ENCODE measurements around the gene CFHR4. TPM values are rescaled to one million over a fixed set of nuclear protein-coding genes. Genes with fewer than 3 reads are reported as not detected.

CFHR4 gene
- total and polyA plus RNA-seq, 10 donors = 0.32 to 0.40 TPM; not detected in 8

- Histone ChIP-seq H3K9me3 (peaks cover 0 to 6% (median 0%) of the 10 kb centered on the region in 8 donors), H3K36me3 (no peaks in the 10 kb centered on the region), H3K4me1 (no peaks in the 10 kb centered on the region), H3K27ac (no peak overlapping the region), H3K27me3 (replicated peaks in 1 of 7) (no peaks in the 10 kb centered on the region), H3K4me3 (no peak overlapping the region)
- DNase-seq = no peak
- intact Hi-C loops (cut with DNase I; ENCODE audit: low total_unique reads) = no loop called here
- no peak for TF ChIP-seq CTCF (IDR thresholded peaks at IDR 0.05 in 8 of 11, conservative IDR thresholded peaks at IDR 0.05 in 3 of 11)
- TF ChIP-seq POLR2A (IDR thresholded peaks at IDR 0.05) = no peak
- no peak for TF ChIP-seq POLR2AphosphoS5 (IDR thresholded peaks at IDR 0.05)
- 73 to 95% (median 79%) methylated on average over 3 of the region's 3 CpGs for WGBS, 5 donors
These were observed 29.0 kb upstream of the CFHR4 start for GRCh38 chr1:196858811-196859210.

GRCh38 chr1:196860323-196860884, 27.4 kb upstream of the CFHR4 start:
- H3K27ac ChIP-seq = no peak overlapping the region
- no peaks in the 10 kb centered on the region for H3K27me3 ChIP-seq (replicated peaks in 1 of 7)
- 87 to 97% (median 95%) methylated on average over 1 of the region's 1 CpG for WGBS, 5 donors
- H3K36me3 ChIP-seq = no peaks in the 10 kb centered on the region
- no peak overlapping the region for H3K4me3 ChIP-seq
- H3K4me1 ChIP-seq = no peaks in the 10 kb centered on the region
- intact Hi-C loops (cut with DNase I; ENCODE audit: low total_unique reads) = no loop called here
- H3K9me3 ChIP-seq = peaks cover 0 to 7% (median 0%) of the 10 kb centered on the region in 8 donors
- TF ChIP-seq POLR2AphosphoS5 (IDR thresholded peaks at IDR 0.05) (no peak), POLR2A (IDR thresholded peaks at IDR 0.05) (no peak), CTCF (IDR thresholded peaks at IDR 0.05 in 8 of 11, conservative IDR thresholded peaks at IDR 0.05 in 3 of 11) (no peak)
- DNase-seq = no peak

GRCh38 chr1:196861429-196861828, 26.4 kb upstream of the CFHR4 start:
- H3K9me3 ChIP-seq = peaks cover 0 to 7% (median 0%) of the 10 kb centered on the region in 8 donors
- WGBS, 5 donors = 60 to 73% (median 68%) methylated on average over 2 of the region's 2 CpGs
- H3K27ac ChIP-seq = no peak overlapping the region
- H3K36me3 ChIP-seq = no peaks in the 10 kb centered on the region
- intact Hi-C loops (cut with DNase I; ENCODE audit: low total_unique reads) = no loop called here
- H3K4me1 ChIP-seq = no peaks in the 10 kb centered on the region
- no peaks in the 10 kb centered on the region for H3K27me3 ChIP-seq (replicated peaks in 1 of 7)
- no peak for DNase-seq
- H3K4me3 ChIP-seq = no peak overlapping the region
- TF ChIP-seq POLR2AphosphoS5 (IDR thresholded peaks at IDR 0.05) (no peak), POLR2A (IDR thresholded peaks at IDR 0.05) (no peak), CTCF (IDR thresholded peaks at IDR 0.05 in 8 of 11, conservative IDR thresholded peaks at IDR 0.05 in 3 of 11) (no peak)

- intact Hi-C loops (cut with DNase I; ENCODE audit: low total_unique reads) = no loop called here
- TF ChIP-seq POLR2AphosphoS5 (IDR thresholded peaks at IDR 0.05) (no peak), POLR2A (IDR thresholded peaks at IDR 0.05) (no peak), CTCF (IDR thresholded peaks at IDR 0.05 in 8 of 11, conservative IDR thresholded peaks at IDR 0.05 in 3 of 11) (no peak)
- 88 to 100% (median 92%) methylated on average over 1 of the region's 1 CpG for WGBS, 5 donors
These were observed 20.9 kb upstream of the CFHR4 start for GRCh38 chr1:196866974-196867373.

More at GRCh38 chr1:196866974-196867373, 20.9 kb upstream of the CFHR4 start:
- Histone ChIP-seq H3K4me3 (no peak overlapping the region), H3K36me3 (no peaks in the 10 kb centered on the region), H3K27ac (no peak overlapping the region), H3K9me3 (peaks cover 0 to 7% (median 0%) of the 10 kb centered on the region in 8 donors), H3K4me1 (no peaks in the 10 kb centered on the region), H3K27me3 (replicated peaks in 1 of 7) (no peaks in the 10 kb centered on the region)
- no peak for DNase-seq

Data from spleen (tissue), 11 donors.